ENCODE data around the gene ASB1. TPM values are rescaled to one million over a fixed set of nuclear protein-coding genes. Genes with fewer than 3 reads are reported as not detected.

The ASB1 gene
- total RNA-seq, 3 donors from 2014 or later = 23.5 to 41.7 (median 24.6) TPM

GRCh38 chr2:238484522-238485452 lies 58.1 kb downstream of the ASB1 start:
- no peak for TF ChIP-seq CTCF (IDR thresholded peaks at IDR 0.05)
- Histone ChIP-seq H3K4me1 (ENCODE audit: low read depth) (no peaks in the 10 kb centered on the region), H3K36me3 (ENCODE audit: low read depth) (no peaks in the 10 kb centered on the region), H3K9me3 (peaks cover 10% of the 10 kb centered on the region), H3K4me3 (no peak overlapping the region)
- no peak for DNase-seq
- no peak for ATAC-seq
- intact Hi-C loops (cut with DNase I, micrococcal nuclease) = no loop called here

- Histone ChIP-seq H3K4me3 (no peak overlapping the region), H3K4me1 (ENCODE audit: low read depth) (no peaks in the 10 kb centered on the region), H3K36me3 (ENCODE audit: low read depth) (no peaks in the 10 kb centered on the region), H3K9me3 (no peaks in the 10 kb centered on the region)
- intact Hi-C loops (cut with DNase I, micrococcal nuclease) = no loop called here
- no peak for ATAC-seq
- no peak for TF ChIP-seq CTCF (IDR thresholded peaks at IDR 0.05)
- DNase-seq = no peak
Observed at GRCh38 chr2:238486123-238486848, 59.6 kb downstream of the ASB1 start.

- no peaks in the 10 kb centered on the region for H3K9me3 ChIP-seq
- intact Hi-C loops (cut with DNase I, micrococcal nuclease) = no loop called here
- DNase-seq (no peak), ATAC-seq (no peak)
- TF ChIP-seq CTCF (IDR thresholded peaks at IDR 0.05) = no peak
- no peak overlapping the region for H3K4me3 ChIP-seq
- H3K4me1 ChIP-seq (ENCODE audit: low read depth) = no peaks in the 10 kb centered on the region
- H3K36me3 ChIP-seq (ENCODE audit: low read depth) = no peaks in the 10 kb centered on the region
Observed at GRCh38 chr2:238487134-238487533, 60.4 kb downstream of the ASB1 start.

- ATAC-seq = no peak
- intact Hi-C loops (cut with DNase I, micrococcal nuclease) = no loop called here
- H3K36me3 ChIP-seq (ENCODE audit: low read depth) = no peaks in the 10 kb centered on the region
- no peaks in the 10 kb centered on the region for H3K9me3 ChIP-seq
- DNase-seq = no peak
- no peak overlapping the region for H3K4me3 ChIP-seq
- H3K4me1 ChIP-seq (ENCODE audit: low read depth) = no peaks in the 10 kb centered on the region
- no peak for TF ChIP-seq CTCF (IDR thresholded peaks at IDR 0.05)
Observed at GRCh38 chr2:238487652-238488346, 61.1 kb downstream of the ASB1 start.

GRCh38 chr2:238488347-238488826 lies 61.7 kb downstream of the ASB1 start:
- H3K36me3 ChIP-seq (ENCODE audit: low read depth) = no peaks in the 10 kb centered on the region
- intact Hi-C loops (cut with DNase I, micrococcal nuclease) = no loop called here
- no peaks in the 10 kb centered on the region for H3K4me1 ChIP-seq (ENCODE audit: low read depth)
- ATAC-seq = no peak
- DNase-seq = no peak
- TF ChIP-seq CTCF (IDR thresholded peaks at IDR 0.05) = no peak
- no peak overlapping the region for H3K4me3 ChIP-seq
- no peaks in the 10 kb centered on the region for H3K9me3 ChIP-seq

All from mucosa of descending colon (tissue), 3 donors.